Activated T-cell treated with anti-CD3 and anti-CD28 coated beads for 4 hours (primary cell): ENCODE data around the gene ZNF653.
"Not testable (repeated sequence)": the region's sequence is repeated elsewhere in the genome, so short reads cannot be mapped to it uniquely, and the experiment has no call there.

Experiments
- DNase-seq: peaks from one replicate; pipeline ENCODE4 v3.0.0-alpha.2; 2020

Gene ZNF653

DNA sequence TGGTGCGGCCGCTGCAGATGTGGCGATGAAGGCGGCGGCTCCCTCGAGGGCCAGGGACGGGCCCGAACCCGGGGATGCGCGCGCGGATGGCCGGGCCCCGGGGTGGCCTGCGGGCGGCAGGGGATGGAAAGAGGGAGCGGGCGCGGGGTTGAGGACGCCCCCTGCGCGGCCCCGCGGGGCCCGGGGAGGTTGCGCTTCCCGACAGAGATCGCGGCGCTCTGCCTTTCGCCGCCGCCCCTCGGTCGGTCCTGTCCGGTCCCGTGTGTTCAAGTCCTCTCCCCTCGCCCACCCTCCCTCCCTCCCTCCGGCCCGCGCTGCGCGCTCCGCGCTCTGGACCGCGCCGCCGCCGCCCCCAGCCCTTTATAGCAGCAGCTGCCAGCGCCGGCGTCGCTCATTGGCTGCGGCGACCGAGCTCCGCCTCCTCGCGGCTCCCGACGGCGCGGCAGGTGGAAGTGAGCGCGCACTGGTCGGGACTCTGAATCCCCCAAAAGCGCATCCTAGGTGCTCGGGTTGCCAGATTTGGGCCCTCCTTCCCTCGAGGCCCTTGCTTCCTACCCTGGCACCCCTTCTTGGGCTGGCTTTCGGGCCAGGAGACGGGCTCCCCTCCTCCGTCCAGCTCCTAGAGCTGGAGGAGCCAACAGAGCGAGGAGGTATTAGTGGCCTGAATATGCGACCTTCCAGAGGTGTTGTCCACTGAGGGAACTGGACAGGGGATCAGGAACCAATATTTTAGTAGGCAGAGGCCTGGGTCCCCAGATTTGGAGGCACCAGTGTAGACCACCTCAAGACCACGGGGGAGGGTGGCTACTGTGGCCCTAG lies 24.7 kb downstream of the ZNF653 start, which contains the start of gene ELAVL3:
TSS of gene ELAVL3 (minus strand) at position 332 of the 819 bp plus-strand sequence. CDS start 438 bp downstream, outside the sequence.
- no peak for DNase-seq

GRCh38 chr19:11479898-11480714 lies 25.5 kb downstream of the ZNF653 start:
- no peak for DNase-seq

DNA sequence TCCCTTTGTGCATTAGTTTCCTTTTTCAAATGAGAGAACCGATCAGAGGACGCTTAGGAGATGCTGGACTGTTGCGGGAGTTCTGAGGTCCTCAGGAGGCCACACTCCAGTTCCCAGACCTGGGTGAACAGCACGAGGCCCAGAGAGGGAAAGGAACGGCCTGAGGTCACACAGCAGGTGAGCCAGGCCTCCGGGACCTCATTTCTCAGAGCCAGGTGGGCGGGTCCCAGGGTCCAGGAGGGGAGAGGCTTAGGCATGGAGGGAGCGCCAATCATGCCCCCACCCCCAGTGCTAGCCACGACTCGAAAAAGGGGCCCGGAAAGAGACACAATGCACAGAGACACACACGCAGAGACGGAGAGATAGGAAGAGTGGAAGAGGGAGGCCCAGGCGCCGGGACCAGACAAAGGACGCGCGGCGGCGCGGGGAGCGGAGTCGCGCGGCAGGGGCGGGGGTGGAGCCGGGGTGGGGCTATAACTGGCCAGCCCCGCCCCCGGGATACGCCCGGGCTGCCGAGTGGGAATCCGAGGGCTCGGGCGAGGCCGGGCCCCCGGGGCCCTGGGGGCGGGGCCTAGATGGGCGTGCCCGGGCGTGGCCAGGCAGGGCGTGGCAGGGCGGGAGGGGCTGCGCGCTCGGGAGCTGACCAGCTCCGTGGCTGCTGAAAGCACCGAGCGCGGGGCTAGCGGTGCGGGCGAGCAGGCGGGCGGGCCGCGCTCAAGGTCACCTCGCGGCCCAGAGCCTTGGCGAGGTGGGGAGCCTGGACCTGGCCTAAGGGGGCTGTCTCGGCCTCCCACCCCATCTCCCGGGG lies 26.3 kb downstream of the ZNF653 start:
- no peak for DNase-seq

GRCh38 chr19:11478167-11479089 lies 27.2 kb downstream of the ZNF653 start:
- no peak for DNase-seq

DNA sequence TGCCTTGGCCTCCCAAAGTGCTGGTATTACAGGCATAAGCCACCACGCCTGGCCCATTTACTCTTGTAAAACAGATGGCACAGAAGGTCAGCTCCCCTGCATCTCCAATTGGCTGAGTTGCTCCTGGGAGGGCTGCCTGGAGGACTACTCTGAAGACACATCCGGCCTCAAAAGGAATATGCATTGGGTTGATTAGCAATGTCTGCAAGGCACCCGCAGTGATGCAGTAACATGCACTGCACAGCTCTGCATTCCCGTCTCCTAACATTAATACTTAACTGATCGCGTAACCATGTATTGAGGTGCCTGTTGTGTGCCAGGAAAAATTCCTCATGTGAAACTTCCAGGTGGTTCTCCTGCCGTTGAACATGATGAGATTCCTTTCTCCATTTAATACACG lies 29.8 kb downstream of the ZNF653 start:
- DNase-seq = no peak

- not testable (repeated sequence) for DNase-seq
Measured at GRCh38 chr19:11475343-11475742, 30.3 kb downstream of the ZNF653 start.

- DNase-seq = no peak
Measured at GRCh38 chr19:11473725-11474124, 31.9 kb downstream of the ZNF653 start.

DNA sequence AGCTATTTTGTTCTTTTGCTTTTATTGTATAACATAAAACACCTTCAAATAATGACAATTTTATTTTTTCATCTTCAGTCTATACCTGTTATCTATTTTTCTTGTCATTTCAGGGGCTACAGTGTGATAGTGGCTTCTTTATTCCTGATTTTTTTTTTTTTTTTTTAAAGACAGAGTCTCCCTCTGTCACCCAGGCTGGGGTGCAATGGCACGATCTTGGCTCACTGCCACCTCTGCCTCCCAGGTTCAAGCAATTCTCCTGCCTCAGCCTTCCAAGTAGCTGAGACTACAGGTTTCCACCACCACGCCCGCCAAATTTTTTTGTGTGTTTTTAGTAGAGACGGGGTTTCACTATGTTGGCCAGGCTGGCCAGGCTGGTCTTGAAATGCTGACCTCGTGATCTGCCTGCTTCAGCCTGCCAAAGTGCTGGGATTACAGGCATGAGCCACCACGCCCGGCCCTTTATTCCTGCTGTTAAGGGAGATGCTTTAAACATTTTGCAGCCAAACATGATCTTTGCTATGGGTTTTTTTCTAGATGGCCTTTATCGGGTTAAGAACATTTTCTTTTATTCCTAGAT lies 37.3 kb downstream of the ZNF653 start:
- not testable (repeated sequence) for DNase-seq

GRCh38 chr19:11465600-11465999 lies 40.0 kb downstream of the ZNF653 start:
- DNase-seq = no peak

- DNase-seq = no peak
Measured at GRCh38 chr19:11464333-11465265, 41.0 kb downstream of the ZNF653 start.

DNA sequence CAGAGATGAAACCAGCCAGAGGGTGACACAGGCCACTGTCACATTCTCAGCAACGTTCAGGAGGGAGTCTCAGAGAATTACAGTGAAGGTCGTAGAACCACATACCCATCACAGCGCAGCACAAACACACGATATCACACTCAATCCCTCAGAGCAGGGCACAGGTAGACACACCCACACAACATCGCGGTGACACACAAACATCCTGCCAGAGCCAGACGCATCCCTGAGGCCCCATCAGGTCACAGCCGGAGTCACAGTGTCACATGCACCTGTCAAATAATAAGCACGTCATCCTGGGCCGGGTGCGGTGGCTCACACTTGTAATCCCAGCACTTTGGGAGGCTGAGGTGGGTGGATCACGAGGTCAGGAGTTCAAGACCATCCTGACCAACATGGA lies 42.2 kb downstream of the ZNF653 start:
- no peak for DNase-seq

DNA sequence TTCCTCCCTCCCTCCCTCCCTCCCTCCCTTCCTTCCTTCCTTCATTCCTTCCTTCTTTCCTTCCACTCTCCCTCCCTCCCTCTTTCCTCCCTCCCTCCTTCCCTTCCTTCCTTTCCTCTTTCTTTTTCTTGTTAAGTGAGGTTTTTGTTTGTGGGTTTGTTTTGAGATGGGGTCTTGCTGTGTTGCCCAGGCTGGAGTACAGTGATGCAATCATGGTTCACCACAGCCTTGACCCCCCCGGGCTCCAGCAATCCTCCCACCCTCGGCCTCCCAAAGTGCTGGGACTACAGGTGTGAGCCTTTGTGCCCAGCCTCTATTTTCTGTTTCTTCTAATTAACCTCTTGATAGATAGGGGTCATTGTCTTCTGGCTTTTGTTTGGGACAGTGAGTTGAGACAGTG lies 44.2 kb downstream of the ZNF653 start:
- DNase-seq = no peak

- DNase-seq = no peak
Measured at GRCh38 chr19:11460207-11460606, 45.4 kb downstream of the ZNF653 start.

GRCh38 chr19:11458912-11459311 lies 46.7 kb downstream of the ZNF653 start:
- not testable (repeated sequence) for DNase-seq

- no peak for DNase-seq
Measured at GRCh38 chr19:11458236-11458900, 47.3 kb downstream of the ZNF653 start.

GRCh38 chr19:11457831-11458230 lies 47.8 kb downstream of the ZNF653 start:
- no peak for DNase-seq

GRCh38 chr19:11457115-11457514 lies 48.5 kb downstream of the ZNF653 start:
- no peak for DNase-seq

DNA sequence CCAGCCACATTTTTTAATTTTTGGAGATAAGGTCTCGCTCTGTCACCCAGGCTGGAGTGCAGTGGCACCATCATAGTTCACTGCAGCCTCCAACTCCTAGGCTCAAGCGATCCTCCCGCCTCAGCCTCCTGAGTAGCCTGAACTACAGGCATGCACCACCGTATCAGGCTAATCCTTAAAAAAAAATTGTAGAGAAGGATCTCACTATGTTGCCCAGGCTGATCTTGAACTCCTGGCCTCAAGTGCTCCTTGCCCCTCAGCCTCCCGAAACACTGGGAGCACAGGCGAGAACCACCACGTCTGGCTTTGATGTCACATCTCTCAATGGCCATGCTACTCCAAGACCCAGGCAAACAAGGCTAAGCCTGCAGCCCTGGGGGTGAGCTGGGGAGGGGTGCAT lies 49.0 kb downstream of the ZNF653 start:
- DNase-seq = no peak

- not testable (repeated sequence) for DNase-seq
Measured at GRCh38 chr19:11455233-11455554, 50.4 kb downstream of the ZNF653 start.
